HFFc6 (cell line): Measurements from ENCODE around the gene PALLD. TPM values are rescaled to one million over a fixed set of nuclear protein-coding genes. Genes with fewer than 3 reads are reported as not detected.
A peak's percentile ranks its signal among the peaks of the same experiment; 100 is the strongest.
"Not testable (repeated sequence)": the region's sequence is repeated elsewhere in the genome, so short reads cannot be mapped to it uniquely, and the experiment has no call there.

ENCODE experiments used
- DNase-seq: peaks from one replicate; pipeline ENCODE4 v3.0.0-alpha.2; 2018
- H3K27ac Mint-ChIP-seq: 2 replicates; pipeline ENCODE4 v1.8.0; 2020; ENCODE audit warnings: mild to moderate bottlenecking, mixed read lengths
- H3K27me3 Mint-ChIP-seq: 2 replicates; pipeline ENCODE4 v1.8.0; 2021; ENCODE audit warnings: mild to moderate bottlenecking, moderate library complexity, mixed read lengths; ENCODE audit not compliant: insufficient read depth
- H3K36me3 Mint-ChIP-seq: 2 replicates; pipeline ENCODE4 v1.8.0; 2021; ENCODE audit warnings: low read depth, mixed read lengths
- H3K4me1 Mint-ChIP-seq: 2 replicates; pipeline ENCODE4 v1.8.0; 2020; ENCODE audit warnings: low read depth, mixed read lengths
- H3K4me3 Mint-ChIP-seq: 2 replicates; pipeline ENCODE4 v1.8.0; 2020; ENCODE audit warnings: mild to moderate bottlenecking, moderate library complexity, mixed read lengths
- H3K9me3 Mint-ChIP-seq: 2 replicates; pipeline ENCODE4 v1.8.0; 2020; ENCODE audit warnings: mild to moderate bottlenecking, mixed read lengths
- total RNA-seq, 6 experiments: library from RNA; stranded (reverse); fragmentation: NEBNext Ultra II Directional; extraction: Animal tissue kit (Norgen Biotek cat#: 25700); gene quantifications; 2 replicates in 1 of 6; 3 replicates in 5 of 6; pipeline ENCODE4 v1.2.3, GENCODE V29; 2021
- TF ChIP-seq, protein P1 (sequence below): fragments of 200-600 bp; sonication (generic); IDR thresholded peaks from 2 replicates; pipeline ENCODE4 v1.5.0; 2021; ENCODE audit warnings: antibody characterized with exemption, mild to moderate bottlenecking

Gene PALLD
- total RNA-seq, 6 experiments from 2014 or later = 72.6 to 163 (median 149) TPM

DNA sequence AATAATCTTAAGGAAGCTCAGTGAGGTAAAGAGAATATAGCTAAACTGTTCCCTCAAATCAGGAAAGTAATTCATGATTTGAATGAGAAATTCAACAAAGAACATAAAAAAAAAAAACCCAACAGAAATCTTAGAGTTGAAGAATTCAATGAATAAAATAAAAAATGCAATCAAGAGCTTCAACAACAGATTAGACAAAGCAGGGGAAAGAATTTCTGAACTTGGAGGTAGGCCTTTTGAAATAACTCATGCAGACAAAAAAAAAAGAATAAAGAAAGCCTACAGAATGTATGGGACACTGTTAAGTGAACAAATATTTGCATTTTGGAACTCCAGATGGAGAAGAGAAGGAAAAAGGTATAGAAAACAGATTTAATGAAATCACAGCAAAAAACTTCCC, 435.3 kb downstream of the PALLD start:
- no peak for DNase-seq
- H3K9me3 Mint-ChIP-seq = peaks cover 31% of the 10 kb centered on the region
- TF ChIP-seq, protein P1, sequence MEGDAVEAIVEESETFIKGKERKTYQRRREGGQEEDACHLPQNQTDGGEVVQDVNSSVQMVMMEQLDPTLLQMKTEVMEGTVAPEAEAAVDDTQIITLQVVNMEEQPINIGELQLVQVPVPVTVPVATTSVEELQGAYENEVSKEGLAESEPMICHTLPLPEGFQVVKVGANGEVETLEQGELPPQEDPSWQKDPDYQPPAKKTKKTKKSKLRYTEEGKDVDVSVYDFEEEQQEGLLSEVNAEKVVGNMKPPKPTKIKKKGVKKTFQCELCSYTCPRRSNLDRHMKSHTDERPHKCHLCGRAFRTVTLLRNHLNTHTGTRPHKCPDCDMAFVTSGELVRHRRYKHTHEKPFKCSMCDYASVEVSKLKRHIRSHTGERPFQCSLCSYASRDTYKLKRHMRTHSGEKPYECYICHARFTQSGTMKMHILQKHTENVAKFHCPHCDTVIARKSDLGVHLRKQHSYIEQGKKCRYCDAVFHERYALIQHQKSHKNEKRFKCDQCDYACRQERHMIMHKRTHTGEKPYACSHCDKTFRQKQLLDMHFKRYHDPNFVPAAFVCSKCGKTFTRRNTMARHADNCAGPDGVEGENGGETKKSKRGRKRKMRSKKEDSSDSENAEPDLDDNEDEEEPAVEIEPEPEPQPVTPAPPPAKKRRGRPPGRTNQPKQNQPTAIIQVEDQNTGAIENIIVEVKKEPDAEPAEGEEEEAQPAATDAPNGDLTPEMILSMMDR = no peak
- peaks cover 55% of the 10 kb centered on the region for H3K36me3 Mint-ChIP-seq
- no peaks in the 10 kb centered on the region for H3K4me1 Mint-ChIP-seq
- H3K27me3 Mint-ChIP-seq = peaks cover 15% of the 10 kb centered on the region
- H3K4me3 Mint-ChIP-seq = no peak overlapping the region
- no peak overlapping the region for H3K27ac Mint-ChIP-seq

DNA sequence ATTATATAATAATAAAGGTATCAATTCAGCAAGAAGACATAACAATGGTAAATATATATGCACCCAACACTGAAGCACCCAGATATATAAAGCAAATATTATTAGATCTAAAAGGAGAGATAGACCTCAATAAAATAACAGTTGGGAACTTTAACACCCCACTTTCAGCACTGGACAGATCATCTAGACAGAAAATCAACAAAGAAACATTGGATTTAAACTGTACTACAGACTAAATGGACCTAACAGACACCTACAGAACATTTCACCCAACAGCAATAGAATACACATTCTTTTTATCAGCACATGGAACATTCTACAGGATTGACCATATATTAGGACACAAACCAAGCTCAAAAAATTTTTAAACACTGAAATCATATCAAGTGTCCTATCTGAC, 436.6 kb downstream of the PALLD start:
- H3K36me3 Mint-ChIP-seq = peaks cover 50% of the 10 kb centered on the region
- no peaks in the 10 kb centered on the region for H3K4me1 Mint-ChIP-seq
- H3K27me3 Mint-ChIP-seq = peaks cover 15% of the 10 kb centered on the region
- DNase-seq = no peak
- no peak overlapping the region for H3K4me3 Mint-ChIP-seq
- H3K9me3 Mint-ChIP-seq = peaks cover 39% of the 10 kb centered on the region
- H3K27ac Mint-ChIP-seq = no peak overlapping the region
- TF ChIP-seq, protein P1 = no peak

DNA sequence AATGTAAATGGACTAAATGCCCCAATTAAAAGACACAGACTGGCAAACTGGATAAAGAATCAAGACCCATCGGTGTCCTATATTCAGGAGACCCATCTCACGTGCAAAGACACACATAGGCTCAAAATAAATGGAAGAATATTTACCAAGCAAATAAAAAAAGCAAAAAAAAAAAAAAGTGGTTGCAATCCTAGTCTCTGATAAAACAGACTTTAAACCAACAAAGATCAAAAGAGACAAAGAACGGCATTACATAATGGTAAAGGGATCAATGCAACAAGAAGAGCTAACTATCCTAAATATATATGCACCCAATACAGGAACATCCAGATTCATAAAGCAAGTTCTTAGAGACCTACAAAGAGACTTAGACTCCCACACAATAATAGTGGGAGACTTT, 440.6 kb downstream of the PALLD start:
- not testable (repeated sequence) for DNase-seq, H3K27me3 Mint-ChIP-seq, H3K4me1 Mint-ChIP-seq, H3K4me3 Mint-ChIP-seq, H3K27ac Mint-ChIP-seq
- Mint-ChIP-seq H3K36me3 (peaks cover 17% of the 10 kb centered on the region), H3K9me3 (peaks cover 18% of the 10 kb centered on the region)

DNA sequence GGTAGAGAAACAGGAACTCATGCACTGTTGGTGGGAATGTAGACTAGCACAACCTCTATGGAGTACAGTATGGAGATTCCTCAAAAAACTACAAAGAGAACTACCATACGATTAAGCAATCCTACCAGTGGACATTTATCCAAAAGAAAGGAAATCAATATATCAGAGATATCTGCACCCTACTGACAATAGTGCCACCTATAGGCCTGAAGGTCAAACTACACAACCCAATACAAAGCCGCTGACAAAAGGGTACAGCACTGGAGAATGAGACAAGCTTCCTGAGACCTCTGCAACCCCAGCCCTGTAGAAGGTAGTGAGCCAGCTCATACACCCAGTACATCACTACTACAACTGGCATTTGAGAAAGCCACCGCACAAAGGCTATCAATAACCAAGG, 446.1 kb downstream of the PALLD start:
- Mint-ChIP-seq H3K9me3 (peaks cover 6% of the 10 kb centered on the region), H3K4me3 (no peak overlapping the region), H3K27ac (no peak overlapping the region), H3K27me3 (peaks cover 4% of the 10 kb centered on the region), H3K36me3 (peaks cover 6% of the 10 kb centered on the region), H3K4me1 (no peaks in the 10 kb centered on the region)
- peak; percentile 2 for DNase-seq
- TF ChIP-seq, protein P1 = peak; percentile 80

DNA sequence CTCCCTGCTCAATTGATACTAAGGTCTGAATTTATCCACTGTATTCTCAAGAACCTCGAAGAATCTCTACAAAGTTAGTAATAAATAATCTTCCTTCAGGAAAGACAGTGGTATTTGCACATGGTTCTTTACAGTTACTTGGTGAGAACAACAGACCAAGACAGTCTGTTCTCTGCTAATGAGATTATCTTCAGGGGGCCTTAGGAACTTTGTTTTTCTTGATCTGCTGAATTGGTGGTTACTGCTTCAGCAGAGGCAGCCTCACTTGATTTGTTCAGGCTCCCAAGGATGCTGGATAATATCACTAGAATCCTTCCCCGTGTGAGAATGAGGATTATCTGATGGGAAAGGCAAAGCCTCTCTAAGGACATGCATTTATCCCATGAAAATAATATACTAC, 448.4 kb downstream of the PALLD start:
- H3K4me1 Mint-ChIP-seq = no peaks in the 10 kb centered on the region
- DNase-seq = no peak
- H3K27ac Mint-ChIP-seq = no peak overlapping the region
- peaks cover 4% of the 10 kb centered on the region; the same call in 1 of the 2 replicates for H3K36me3 Mint-ChIP-seq
- peaks cover 4% of the 10 kb centered on the region for H3K27me3 Mint-ChIP-seq
- TF ChIP-seq, protein P1 = no peak
- H3K9me3 Mint-ChIP-seq = no peaks in the 10 kb centered on the region
- H3K4me3 Mint-ChIP-seq = no peak overlapping the region

DNA sequence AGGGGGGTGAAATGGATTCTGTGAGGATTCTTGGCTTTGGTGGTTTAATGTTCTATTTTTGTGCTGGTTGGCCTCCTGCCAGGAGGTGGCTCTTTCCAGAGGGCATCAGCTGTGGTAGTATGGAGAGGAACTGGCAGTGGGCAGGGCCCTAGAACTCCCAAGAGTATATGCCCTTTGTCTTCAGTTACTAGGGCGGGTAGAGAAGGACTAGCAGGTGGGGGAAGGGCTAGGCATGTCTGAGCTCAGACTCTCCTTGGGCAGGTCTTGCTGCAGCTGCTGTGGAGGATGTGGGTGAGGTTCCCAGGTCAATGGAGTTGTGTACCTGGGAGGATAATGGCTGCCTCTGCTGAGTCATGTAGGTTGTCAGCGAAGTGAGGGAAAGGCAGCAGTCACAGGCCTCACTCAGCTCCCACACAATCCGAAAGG, 456.0 kb downstream of the PALLD start:
- not testable (repeated sequence) for H3K4me3 Mint-ChIP-seq, H3K9me3 Mint-ChIP-seq, H3K27me3 Mint-ChIP-seq, H3K36me3 Mint-ChIP-seq, H3K4me1 Mint-ChIP-seq, H3K27ac Mint-ChIP-seq, DNase-seq

DNA sequence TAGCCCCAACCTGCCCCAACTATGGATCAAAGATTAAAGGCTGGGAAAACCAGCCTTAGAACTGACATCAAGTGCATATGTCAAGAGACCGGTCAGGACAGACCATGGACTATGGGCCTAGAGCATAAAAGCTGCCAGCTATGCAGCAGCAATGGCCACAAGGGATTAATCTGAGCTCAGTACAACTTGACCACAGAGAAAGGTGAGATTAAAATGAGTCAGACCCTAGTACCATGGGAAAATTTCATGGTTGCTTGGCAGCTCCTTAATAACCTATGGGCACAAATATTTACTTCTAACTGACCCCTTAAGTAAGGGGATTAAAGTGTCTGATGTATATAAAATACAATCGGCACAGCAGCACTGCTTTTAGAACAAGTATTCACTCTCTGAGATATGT, 458.8 kb downstream of the PALLD start:
- no peaks in the 10 kb centered on the region for H3K36me3 Mint-ChIP-seq
- no peaks in the 10 kb centered on the region for H3K4me1 Mint-ChIP-seq
- H3K27me3 Mint-ChIP-seq = no peaks in the 10 kb centered on the region; the same call in 1 of the 2 replicates
- H3K4me3 Mint-ChIP-seq = no peak overlapping the region
- peak; percentile 3 for DNase-seq
- no peaks in the 10 kb centered on the region for H3K9me3 Mint-ChIP-seq
- no peak overlapping the region for H3K27ac Mint-ChIP-seq
- TF ChIP-seq, protein P1 = no peak
